CD4-positive, alpha-beta T cell treated with Interleukin-21 for 1 hour (primary cell): ENCODE measurements around the gene TMEM140.
A peak's percentile ranks its signal among the peaks of the same experiment; 100 is the strongest.
"Not testable (repeated sequence)": the region's sequence is repeated elsewhere in the genome, so short reads cannot be mapped to it uniquely, and the experiment has no call there.

Experiments used
- DNase-seq: peaks from one replicate; pipeline ENCODE4 v3.0.0-alpha.2; 2020

Gene TMEM140

GRCh38 chr7:135195968-135196629 is 48.2 kb downstream of the TMEM140 start:
- DNase-seq: no peak

GRCh38 chr7:135197343-135197742 is 49.5 kb downstream of the TMEM140 start:
- DNase-seq: no peak

- DNase-seq: no peak
These were observed 50.2 kb downstream of the TMEM140 start for GRCh38 chr7:135197906-135198655.

GRCh38 chr7:135199439-135199838 is 51.6 kb downstream of the TMEM140 start:
- no peak for DNase-seq

- no peak for DNase-seq
These were observed 53.0 kb downstream of the TMEM140 start for GRCh38 chr7:135200821-135201331.

GRCh38 chr7:135201350-135201749 is 53.5 kb downstream of the TMEM140 start:
- DNase-seq: no peak

- DNase-seq: no peak
These were observed 56.5 kb downstream of the TMEM140 start for GRCh38 chr7:135204341-135204749.

GRCh38 chr7:135204876-135205275 is 57.0 kb downstream of the TMEM140 start:
- no peak for DNase-seq

- no peak for DNase-seq
These were observed 58.0 kb downstream of the TMEM140 start for GRCh38 chr7:135205850-135206249.

- no peak for DNase-seq
These were observed 59.1 kb downstream of the TMEM140 start for GRCh38 chr7:135206941-135207391.

GRCh38 chr7:135207406-135208101 is 59.7 kb downstream of the TMEM140 start:
- no peak for DNase-seq

- DNase-seq: no peak
These were observed 60.4 kb downstream of the TMEM140 start for GRCh38 chr7:135208102-135208793.

GRCh38 chr7:135209225-135209834 is 61.5 kb downstream of the TMEM140 start:
- DNase-seq: no peak

- DNase-seq: no peak
These were observed 63.0 kb downstream of the TMEM140 start for GRCh38 chr7:135210888-135211178.

GRCh38 chr7:135211179-135211945 is 63.5 kb downstream of the TMEM140 start, which contains the start of gene WDR91:
TSS of gene WDR91 (minus strand) at chr7:135211526. CDS start at chr7:135211502, 24 bp downstream.
- peak; percentile 97 for DNase-seq

GRCh38 chr7:135211946-135212685 is 64.2 kb downstream of the TMEM140 start:
- not testable (repeated sequence) for DNase-seq

GRCh38 chr7:135213831-135214230 is 66.0 kb downstream of the TMEM140 start:
- no peak for DNase-seq

GRCh38 chr7:135215180-135215579 is 67.3 kb downstream of the TMEM140 start:
- no peak for DNase-seq

GRCh38 chr7:135215698-135216097 is 67.8 kb downstream of the TMEM140 start:
- no peak for DNase-seq
